ENCODE results near the gene MTMR4.

DNA sequence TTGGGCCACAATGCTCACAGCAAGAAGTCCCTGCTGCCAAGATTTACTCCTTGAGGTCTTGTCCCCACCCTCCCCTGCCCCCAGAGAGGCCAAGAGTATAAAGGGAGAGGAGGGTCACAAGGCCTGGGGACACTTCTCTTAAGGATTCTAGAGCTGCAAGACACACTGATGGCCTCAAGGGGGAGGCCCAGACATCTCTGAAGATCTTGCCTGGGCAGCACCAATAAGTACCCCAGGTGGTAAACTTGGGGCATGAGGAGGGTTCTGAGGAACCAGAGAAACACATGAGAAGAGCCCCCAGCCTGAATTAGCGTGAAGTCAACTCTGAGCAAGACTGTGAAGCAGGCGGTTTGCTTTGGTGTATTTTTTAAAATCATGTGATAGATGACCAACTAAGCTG lies 26.8 kb upstream of the MTMR4 start:
- peak; percentile 19 for TF ChIP-seq CTCF (IDR thresholded peaks at IDR 0.05)
- no peak for TF ChIP-seq ZFX (IDR thresholded peaks at IDR 0.05; ENCODE audit: borderline replicate concordance)

Measured in 22Rv1 (cell line).